ENCODE measurements around the gene ANKS1B. TPM values are rescaled to one million over a fixed set of nuclear protein-coding genes. Genes with fewer than 3 reads are reported as not detected.

The ANKS1B gene
- total RNA-seq, 1 experiment from 2014 or later, result 0.61 TPM

- TF ChIP-seq, protein P1, sequence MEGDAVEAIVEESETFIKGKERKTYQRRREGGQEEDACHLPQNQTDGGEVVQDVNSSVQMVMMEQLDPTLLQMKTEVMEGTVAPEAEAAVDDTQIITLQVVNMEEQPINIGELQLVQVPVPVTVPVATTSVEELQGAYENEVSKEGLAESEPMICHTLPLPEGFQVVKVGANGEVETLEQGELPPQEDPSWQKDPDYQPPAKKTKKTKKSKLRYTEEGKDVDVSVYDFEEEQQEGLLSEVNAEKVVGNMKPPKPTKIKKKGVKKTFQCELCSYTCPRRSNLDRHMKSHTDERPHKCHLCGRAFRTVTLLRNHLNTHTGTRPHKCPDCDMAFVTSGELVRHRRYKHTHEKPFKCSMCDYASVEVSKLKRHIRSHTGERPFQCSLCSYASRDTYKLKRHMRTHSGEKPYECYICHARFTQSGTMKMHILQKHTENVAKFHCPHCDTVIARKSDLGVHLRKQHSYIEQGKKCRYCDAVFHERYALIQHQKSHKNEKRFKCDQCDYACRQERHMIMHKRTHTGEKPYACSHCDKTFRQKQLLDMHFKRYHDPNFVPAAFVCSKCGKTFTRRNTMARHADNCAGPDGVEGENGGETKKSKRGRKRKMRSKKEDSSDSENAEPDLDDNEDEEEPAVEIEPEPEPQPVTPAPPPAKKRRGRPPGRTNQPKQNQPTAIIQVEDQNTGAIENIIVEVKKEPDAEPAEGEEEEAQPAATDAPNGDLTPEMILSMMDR (IDR thresholded peaks at IDR 0.05; ENCODE audit: insufficient read depth in 1 of 2, low read depth in 1 of 2, low read length in 1 of 2, severe bottlenecking in 1 of 2, unreplicated experiment in 1 of 2), result no peak
- H3K9me3 Mint-ChIP-seq (ENCODE audit: unreplicated experiment), result no peaks in the 10 kb centered on the region
- intact Hi-C loops (cut with micrococcal nuclease; ENCODE audit: unreplicated experiment), result no loop called here
- Histone ChIP-seq H3K27me3 (replicated peaks; ENCODE audit: control insufficient read depth, insufficient read depth, low read length) (no peaks in the 10 kb centered on the region), H3K36me3 (ENCODE audit: control insufficient read depth, insufficient read depth, low read length) (no peaks in the 10 kb centered on the region), H3K4me3 (ENCODE audit: low read depth, low read length) (no peak overlapping the region), H3K4me1 (no peaks in the 10 kb centered on the region), H3K9me3 (no peaks in the 10 kb centered on the region)
- ChIA-PET POLR2A (no interaction called here), CTCF (no interaction called here)
- no peak for DNase-seq
- H3K36me3 Mint-ChIP-seq (ENCODE audit: insufficient read depth, unreplicated experiment), result no peaks in the 10 kb centered on the region
- H3K27ac Mint-ChIP-seq (ENCODE audit: unreplicated experiment), result no peak overlapping the region
- H3K4me1 Mint-ChIP-seq (ENCODE audit: low read depth, unreplicated experiment), result no peaks in the 10 kb centered on the region
- H3K27me3 Mint-ChIP-seq (ENCODE audit: insufficient read depth, unreplicated experiment), result peaks cover 10% of the 10 kb centered on the region
- BruUV-seq (replicated peaks), result no TSS peak
- H3K4me3 Mint-ChIP-seq (ENCODE audit: unreplicated experiment), result no peak overlapping the region
Observed at GRCh38 chr12:99130808-99131553, 853.8 kb downstream of the ANKS1B start.

DNA sequence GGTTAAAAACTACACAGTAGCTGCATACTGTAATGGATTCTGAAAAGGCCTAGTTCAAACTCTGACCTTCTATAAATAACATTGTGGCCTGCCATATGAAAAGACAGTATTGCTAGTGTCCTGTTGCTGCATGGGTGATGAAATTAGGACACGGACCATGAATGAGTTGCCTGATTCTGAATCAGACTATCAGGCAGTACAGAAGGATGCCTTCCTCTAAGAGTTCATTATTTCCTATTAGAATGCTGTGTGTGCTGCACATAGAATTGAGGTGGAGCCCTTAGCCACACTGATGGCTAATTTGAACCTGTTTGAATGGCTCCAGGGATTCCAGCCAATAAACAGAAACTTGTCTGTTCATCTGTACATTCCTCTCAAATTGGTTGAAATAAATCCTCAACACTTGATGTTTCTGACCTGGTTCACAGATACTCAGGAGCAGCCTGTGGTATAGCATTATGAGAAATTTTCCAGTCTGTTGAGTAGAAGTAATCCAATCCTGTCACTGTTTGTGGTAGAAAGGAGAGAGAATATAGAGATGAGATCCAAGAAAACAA lies 856.4 kb downstream of the ANKS1B start:
- no peak overlapping the region for H3K4me3 ChIP-seq (ENCODE audit: low read depth, low read length)
- BruUV-seq (replicated peaks), result no TSS peak
- no peak for DNase-seq
- POLR2A ChIA-PET, result no interaction called here
- no peaks in the 10 kb centered on the region for H3K4me1 ChIP-seq
- Mint-ChIP-seq H3K36me3 (ENCODE audit: insufficient read depth, unreplicated experiment) (no peaks in the 10 kb centered on the region), H3K4me1 (ENCODE audit: low read depth, unreplicated experiment) (no peaks in the 10 kb centered on the region), H3K4me3 (ENCODE audit: unreplicated experiment) (no peak overlapping the region), H3K27ac (ENCODE audit: unreplicated experiment) (no peak overlapping the region), H3K27me3 (ENCODE audit: insufficient read depth, unreplicated experiment) (peaks cover 1% of the 10 kb centered on the region), H3K9me3 (ENCODE audit: unreplicated experiment) (no peaks in the 10 kb centered on the region)
- TF ChIP-seq, protein P1 (IDR thresholded peaks at IDR 0.05; ENCODE audit: insufficient read depth in 1 of 2, low read depth in 1 of 2, low read length in 1 of 2, severe bottlenecking in 1 of 2, unreplicated experiment in 1 of 2), result no peak
- no peaks in the 10 kb centered on the region for H3K36me3 ChIP-seq (ENCODE audit: control insufficient read depth, insufficient read depth, low read length)
- H3K9me3 ChIP-seq, result no peaks in the 10 kb centered on the region
- no peaks in the 10 kb centered on the region for H3K27me3 ChIP-seq (replicated peaks; ENCODE audit: control insufficient read depth, insufficient read depth, low read length)
- intact Hi-C loops (cut with micrococcal nuclease; ENCODE audit: unreplicated experiment), result no loop called here
- CTCF ChIA-PET, result no interaction called here

GRCh38 chr12:99122959-99123358 lies 861.8 kb downstream of the ANKS1B start:
- Histone ChIP-seq H3K4me3 (ENCODE audit: low read depth, low read length) (no peak overlapping the region), H3K27me3 (replicated peaks; ENCODE audit: control insufficient read depth, insufficient read depth, low read length) (no peaks in the 10 kb centered on the region), H3K4me1 (no peaks in the 10 kb centered on the region), H3K9me3 (no peaks in the 10 kb centered on the region), H3K36me3 (ENCODE audit: control insufficient read depth, insufficient read depth, low read length) (no peaks in the 10 kb centered on the region)
- Mint-ChIP-seq H3K4me3 (ENCODE audit: unreplicated experiment) (no peak overlapping the region), H3K27ac (ENCODE audit: unreplicated experiment) (no peak overlapping the region), H3K27me3 (ENCODE audit: insufficient read depth, unreplicated experiment) (peaks cover 9% of the 10 kb centered on the region), H3K4me1 (ENCODE audit: low read depth, unreplicated experiment) (no peaks in the 10 kb centered on the region), H3K36me3 (ENCODE audit: insufficient read depth, unreplicated experiment) (no peaks in the 10 kb centered on the region), H3K9me3 (ENCODE audit: unreplicated experiment) (no peaks in the 10 kb centered on the region)
- ChIA-PET POLR2A (no interaction called here), CTCF (no interaction called here)
- intact Hi-C loops (cut with micrococcal nuclease; ENCODE audit: unreplicated experiment), result no loop called here
- DNase-seq, result no peak
- TF ChIP-seq, protein P1 (IDR thresholded peaks at IDR 0.05; ENCODE audit: insufficient read depth in 1 of 2, low read depth in 1 of 2, low read length in 1 of 2, severe bottlenecking in 1 of 2, unreplicated experiment in 1 of 2), result no peak
- no TSS peak for BruUV-seq (replicated peaks)

All from Caco-2 (cell line).